Tibial nerve (tissue), 4 donors: ENCODE results near the gene RAPGEF5. TPM values are rescaled to one million over a fixed set of nuclear protein-coding genes. Genes with fewer than 3 reads are reported as not detected.

Source experiments
- DNase-seq, 2 donors: peaks; one replicate each; pipeline ENCODE4 v3.0.0-alpha.2; 2019; ENCODE audit warnings: low spot score in 2 of 2
- H3K27ac ChIP-seq, 4 donors: fragments of 200-600 bp; sonication (generic) in 3 of 4; one replicate each; pipeline ENCODE4 v1.5.1; 2017 to 2019; ENCODE audit warnings: mild to moderate bottlenecking in 1 of 4
- H3K27me3 ChIP-seq, 2 donors: fragments of 200-600 bp; sonication (generic) in 1 of 2; one replicate each; pipeline versions ENCODE4 v1.5.1 to v1.6.0; 2017 to 2019
- H3K36me3 ChIP-seq, 3 donors: fragments of 200-600 bp; sonication (generic); one replicate each; pipeline ENCODE4 v1.5.1; 2018 to 2019
- H3K4me1 ChIP-seq, 4 donors: fragments of 200-600 bp; sonication (generic) in 3 of 4; one replicate each; pipeline ENCODE4 v1.5.1; 2017 to 2019
- H3K4me3 ChIP-seq, 4 donors: fragments of 200-600 bp; sonication (generic) in 3 of 4; one replicate each; pipeline ENCODE4 v1.5.1; 2017 to 2019; ENCODE audit warnings: mild to moderate bottlenecking in 1 of 4, moderate library complexity in 1 of 4
- H3K9me3 ChIP-seq, 4 donors: fragments of 200-600 bp; sonication (generic) in 3 of 4; one replicate each; pipeline ENCODE4 v1.5.1; 2017 to 2019
- CTCF ChIP-seq, 5 experiments: fragments of 200-600 bp in 3 of 5; fragments of 450-650 bp in 2 of 5; sonication (generic) in 3 of 5; IDR thresholded peaks; one replicate each; pipeline ENCODE4 v1.5.1; 2016 to 2019; ENCODE audit warnings: antibody characterized with exemption in 5 of 5, mild to moderate bottlenecking in 3 of 5, moderate library complexity in 2 of 5
- EP300 ChIP-seq, 2 donors: sonication (generic); formaldehyde crosslinking; IDR thresholded peaks; one replicate each; pipeline ENCODE4 v1.6.1; 2017; ENCODE audit warnings: antibody characterized with exemption in 2 of 2, mild to moderate bottlenecking in 1 of 2
- POLR2A ChIP-seq, 2 donors: fragments of 450-650 bp; IDR thresholded peaks; one replicate each; pipeline ENCODE4 v1.6.1; 2017; ENCODE audit warnings: antibody characterized with exemption in 2 of 2, mild to moderate bottlenecking in 2 of 2, moderate library complexity in 2 of 2
- WGBS, 2 donors: methylation state at CpG; one replicate each; pipeline ENCODE4 v1.1.5; 2018; 5-methylcytosine and 5-hydroxymethylcytosine counted together
- total RNA-seq, 4 donors: library from RNA; depleted of rRNA; stranded (reverse); fragments of >200 nt; gene quantifications; one replicate each; pipeline ENCODE4 v1.1.0, GENCODE V29; 2016

RAPGEF5 gene
- total RNA-seq, 4 donors from 2014 or later = 63.3 to 121 (median 76.9) TPM

DNA sequence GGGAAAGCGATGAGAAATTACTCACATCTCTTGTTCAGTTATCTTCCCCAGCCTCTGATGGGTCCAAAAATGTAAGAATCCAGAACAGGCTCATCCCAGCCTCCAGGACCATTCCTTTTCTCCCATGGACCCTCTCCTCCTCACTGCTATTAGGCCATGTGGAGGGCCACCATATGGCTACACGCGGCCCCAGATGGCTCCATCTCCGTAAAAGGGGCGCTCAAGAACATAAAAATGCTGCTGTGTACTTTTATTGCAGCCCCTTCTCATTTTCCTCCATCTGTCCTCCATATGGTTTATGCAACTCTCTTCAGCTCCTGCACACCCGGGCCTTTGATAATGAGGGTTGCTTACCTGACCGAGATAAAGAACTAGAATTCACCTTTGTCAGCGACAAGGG, 166.2 kb downstream of the RAPGEF5 start:
- 91 to 93% methylated on average over 8 of the region's 8 CpGs for WGBS, 2 donors
- peak overlapping the region in 1 of 4 donors; percentile 5 for H3K27ac ChIP-seq
- peaks cover 0 to 16% (median 0%) of the 10 kb centered on the region in 4 donors for H3K4me1 ChIP-seq
- TF ChIP-seq POLR2A (IDR thresholded peaks at IDR 0.05) (no peak), EP300 (IDR thresholded peaks at IDR 0.05) (no peak), CTCF (IDR thresholded peaks at IDR 0.05) (no peak)
- peaks cover 0 to 12% (median 0%) of the 10 kb centered on the region in 3 donors for H3K36me3 ChIP-seq
- H3K9me3 ChIP-seq = no peaks in the 10 kb centered on the region
- no peaks in the 10 kb centered on the region for H3K27me3 ChIP-seq
- no peak overlapping the region for H3K4me3 ChIP-seq
- no peak for DNase-seq

GRCh38 chr7:22189741-22190140, 167.2 kb downstream of the RAPGEF5 start:
- TF ChIP-seq EP300 (IDR thresholded peaks at IDR 0.05) = no peak
- TF ChIP-seq POLR2A (IDR thresholded peaks at IDR 0.05) = no peak
- TF ChIP-seq CTCF (IDR thresholded peaks at IDR 0.05) = no peak
- Histone ChIP-seq H3K4me3 (no peak overlapping the region), H3K36me3 (peaks cover 0 to 12% (median 0%) of the 10 kb centered on the region in 3 donors), H3K27ac (peak overlapping the region in 1 of 4 donors; percentile 27), H3K4me1 (peaks cover 0 to 16% (median 0%) of the 10 kb centered on the region in 4 donors), H3K9me3 (no peaks in the 10 kb centered on the region), H3K27me3 (no peaks in the 10 kb centered on the region)
- 77 to 89% methylated on average over 6 of the region's 6 CpGs for WGBS, 2 donors
- no peak for DNase-seq

- H3K36me3 ChIP-seq = peaks cover 0 to 12% (median 0%) of the 10 kb centered on the region in 3 donors
- H3K4me1 ChIP-seq = peaks cover 0 to 16% (median 0%) of the 10 kb centered on the region in 4 donors
- no peaks in the 10 kb centered on the region for H3K9me3 ChIP-seq
- no peak for TF ChIP-seq CTCF (IDR thresholded peaks at IDR 0.05)
- no peak for TF ChIP-seq EP300 (IDR thresholded peaks at IDR 0.05)
- TF ChIP-seq POLR2A (IDR thresholded peaks at IDR 0.05) = no peak
- no peak for DNase-seq
- WGBS, 2 donors = 87 to 88% methylated on average over 3 of the region's 3 CpGs
- H3K27me3 ChIP-seq = no peaks in the 10 kb centered on the region
- peak overlapping the region in 2 of 4 donors; percentile 23 to 27 for H3K27ac ChIP-seq
- H3K4me3 ChIP-seq = no peak overlapping the region
Measured at GRCh38 chr7:22189230-22189629, 167.7 kb downstream of the RAPGEF5 start.

GRCh38 chr7:22187691-22188348, 169.1 kb downstream of the RAPGEF5 start:
- Histone ChIP-seq H3K27ac (no peak overlapping the region), H3K4me3 (no peak overlapping the region), H3K36me3 (peaks cover 0 to 12% (median 0%) of the 10 kb centered on the region in 3 donors), H3K27me3 (no peaks in the 10 kb centered on the region), H3K9me3 (no peaks in the 10 kb centered on the region), H3K4me1 (peaks cover 0 to 4% (median 0%) of the 10 kb centered on the region in 4 donors)
- DNase-seq = no peak
- WGBS, 2 donors = 92% methylated on average over 6 of the region's 6 CpGs
- TF ChIP-seq EP300 (IDR thresholded peaks at IDR 0.05) (no peak), POLR2A (IDR thresholded peaks at IDR 0.05) (no peak), CTCF (IDR thresholded peaks at IDR 0.05) (no peak)

- no peaks in the 10 kb centered on the region for H3K9me3 ChIP-seq
- no peak for DNase-seq
- no peaks in the 10 kb centered on the region for H3K27me3 ChIP-seq
- H3K4me1 ChIP-seq = peaks cover 0 to 20% (median 0%) of the 10 kb centered on the region in 4 donors
- H3K27ac ChIP-seq = no peak overlapping the region
- H3K4me3 ChIP-seq = no peak overlapping the region
- TF ChIP-seq POLR2A (IDR thresholded peaks at IDR 0.05) (no peak), CTCF (IDR thresholded peaks at IDR 0.05) (no peak), EP300 (IDR thresholded peaks at IDR 0.05) (no peak)
- peaks cover 0 to 10% (median 0%) of the 10 kb centered on the region in 3 donors for H3K36me3 ChIP-seq
- 92 to 100% methylated on average over 1 of the region's 1 CpG for WGBS, 2 donors
Measured at GRCh38 chr7:22185559-22185958, 171.4 kb downstream of the RAPGEF5 start.
